ENCODE data around the gene GAS1.

GRCh38 chr9:86942281-86943200 lies 4.8 kb downstream of the GAS1 start:
- TF ChIP-seq TARDBP (IDR thresholded peaks at IDR 0.05; ENCODE audit: borderline replicate concordance) (no peak), JUND (IDR thresholded peaks at IDR 0.05; ENCODE audit: low read depth, low read length) (no peak)
- TF ChIP-seq, protein P1, sequence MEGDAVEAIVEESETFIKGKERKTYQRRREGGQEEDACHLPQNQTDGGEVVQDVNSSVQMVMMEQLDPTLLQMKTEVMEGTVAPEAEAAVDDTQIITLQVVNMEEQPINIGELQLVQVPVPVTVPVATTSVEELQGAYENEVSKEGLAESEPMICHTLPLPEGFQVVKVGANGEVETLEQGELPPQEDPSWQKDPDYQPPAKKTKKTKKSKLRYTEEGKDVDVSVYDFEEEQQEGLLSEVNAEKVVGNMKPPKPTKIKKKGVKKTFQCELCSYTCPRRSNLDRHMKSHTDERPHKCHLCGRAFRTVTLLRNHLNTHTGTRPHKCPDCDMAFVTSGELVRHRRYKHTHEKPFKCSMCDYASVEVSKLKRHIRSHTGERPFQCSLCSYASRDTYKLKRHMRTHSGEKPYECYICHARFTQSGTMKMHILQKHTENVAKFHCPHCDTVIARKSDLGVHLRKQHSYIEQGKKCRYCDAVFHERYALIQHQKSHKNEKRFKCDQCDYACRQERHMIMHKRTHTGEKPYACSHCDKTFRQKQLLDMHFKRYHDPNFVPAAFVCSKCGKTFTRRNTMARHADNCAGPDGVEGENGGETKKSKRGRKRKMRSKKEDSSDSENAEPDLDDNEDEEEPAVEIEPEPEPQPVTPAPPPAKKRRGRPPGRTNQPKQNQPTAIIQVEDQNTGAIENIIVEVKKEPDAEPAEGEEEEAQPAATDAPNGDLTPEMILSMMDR (IDR thresholded peaks at IDR 0.05 in 2 of 3, conservative IDR thresholded peaks at IDR 0.05 in 1 of 3; ENCODE audit: control insufficient read depth in 2 of 3, extremely low read depth in 1 of 3, insufficient read depth in 1 of 3, low read depth in 3 of 3, low read length in 3 of 3) = no peak
